ENCODE data around the gene THOP1. TPM values are rescaled to one million over a fixed set of nuclear protein-coding genes. Genes with fewer than 3 reads are reported as not detected.
A peak's percentile ranks its signal among the peaks of the same experiment; 100 is the strongest.

Gene THOP1
- total and polyA plus RNA-seq, 11 donors, result 36.8 to 114 (median 44.3) TPM

DNA sequence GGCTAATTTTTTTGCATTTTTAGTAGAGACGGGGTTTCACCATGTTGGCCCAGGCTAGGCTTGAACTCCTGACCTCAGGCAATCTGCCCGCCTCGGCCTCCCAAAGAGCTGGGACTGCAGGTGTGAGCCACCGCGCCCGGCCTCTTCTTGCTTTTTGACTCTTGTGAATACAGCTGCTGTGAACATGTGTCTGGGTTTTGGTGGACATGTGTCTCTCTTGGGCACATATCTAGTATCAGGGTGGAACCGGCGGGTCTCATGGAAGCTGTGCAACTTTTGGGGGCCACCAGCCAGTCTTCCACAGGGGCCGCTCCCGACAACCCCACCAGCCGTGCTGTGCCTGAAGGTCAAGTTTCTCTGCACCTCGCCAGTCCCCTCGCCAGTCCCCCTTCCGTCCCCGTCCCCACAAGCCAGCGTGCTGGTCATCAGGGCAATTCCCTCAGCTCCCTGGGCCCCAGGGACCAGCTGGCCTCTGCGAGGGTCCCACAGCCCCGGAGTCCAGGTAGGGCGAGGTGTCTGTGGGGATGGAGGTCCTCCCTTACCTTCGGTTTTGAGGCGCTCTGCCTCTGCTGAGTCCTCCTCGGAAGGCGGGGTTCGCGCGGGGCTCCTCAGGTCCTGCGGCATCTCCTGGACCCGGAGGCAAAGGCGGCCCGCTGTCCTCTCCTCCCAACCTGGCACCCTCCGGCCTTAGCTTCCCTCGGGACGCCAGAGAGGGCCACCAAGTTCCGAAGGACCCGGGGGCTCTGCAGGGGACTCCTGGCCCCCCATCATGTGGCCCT is 18.5 kb upstream of the THOP1 start:
- H3K27me3 ChIP-seq, result no peaks in the 10 kb centered on the region
- H3K27ac ChIP-seq, result no peak overlapping the region
- H3K4me1 ChIP-seq, result peaks cover 4 to 33% (median 25%) of the 10 kb centered on the region in 12 donors
- DNase-seq (peak in 1 of 5 donors; percentile 16), ATAC-seq (no peak)
- WGBS, 4 donors, result 93 to 96% (median 95%) methylated on average over 16 to 35 of the region's 35 CpGs
- no peaks in the 10 kb centered on the region for H3K9me3 ChIP-seq
- H3K4me3 ChIP-seq, result no peak overlapping the region
- no peak for TF ChIP-seq POLR2A (IDR thresholded peaks at IDR 0.05)
- TF ChIP-seq, protein P1, sequence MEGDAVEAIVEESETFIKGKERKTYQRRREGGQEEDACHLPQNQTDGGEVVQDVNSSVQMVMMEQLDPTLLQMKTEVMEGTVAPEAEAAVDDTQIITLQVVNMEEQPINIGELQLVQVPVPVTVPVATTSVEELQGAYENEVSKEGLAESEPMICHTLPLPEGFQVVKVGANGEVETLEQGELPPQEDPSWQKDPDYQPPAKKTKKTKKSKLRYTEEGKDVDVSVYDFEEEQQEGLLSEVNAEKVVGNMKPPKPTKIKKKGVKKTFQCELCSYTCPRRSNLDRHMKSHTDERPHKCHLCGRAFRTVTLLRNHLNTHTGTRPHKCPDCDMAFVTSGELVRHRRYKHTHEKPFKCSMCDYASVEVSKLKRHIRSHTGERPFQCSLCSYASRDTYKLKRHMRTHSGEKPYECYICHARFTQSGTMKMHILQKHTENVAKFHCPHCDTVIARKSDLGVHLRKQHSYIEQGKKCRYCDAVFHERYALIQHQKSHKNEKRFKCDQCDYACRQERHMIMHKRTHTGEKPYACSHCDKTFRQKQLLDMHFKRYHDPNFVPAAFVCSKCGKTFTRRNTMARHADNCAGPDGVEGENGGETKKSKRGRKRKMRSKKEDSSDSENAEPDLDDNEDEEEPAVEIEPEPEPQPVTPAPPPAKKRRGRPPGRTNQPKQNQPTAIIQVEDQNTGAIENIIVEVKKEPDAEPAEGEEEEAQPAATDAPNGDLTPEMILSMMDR (IDR thresholded peaks at IDR 0.05), result no peak
- intact Hi-C loops (cut with DNase I), result no loop called here
- peaks cover 3 to 71% (median 69%) of the 10 kb centered on the region in 9 donors for H3K36me3 ChIP-seq

DNA sequence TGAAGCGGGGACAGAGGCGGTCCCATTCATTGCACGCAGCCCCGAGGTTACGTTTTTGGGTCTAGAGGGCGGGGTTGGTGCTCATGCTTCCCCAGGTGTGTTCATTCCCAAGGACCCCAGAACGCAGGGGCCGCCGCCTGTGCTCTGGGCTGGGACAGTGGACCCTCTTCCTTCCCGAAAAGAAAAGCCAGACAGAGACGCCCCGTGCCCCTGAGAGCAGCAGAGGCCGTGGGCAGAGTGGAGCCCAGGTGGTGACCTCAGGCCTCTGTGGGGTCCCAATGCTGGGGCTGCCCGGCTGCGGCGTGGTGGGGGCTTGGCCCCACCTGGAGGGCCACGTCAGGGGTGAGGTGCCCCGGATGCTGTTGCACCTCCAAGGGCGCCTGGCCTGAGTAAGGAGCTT is 17.6 kb upstream of the THOP1 start:
- Histone ChIP-seq H3K27me3 (no peaks in the 10 kb centered on the region), H3K4me3 (no peak overlapping the region), H3K36me3 (peaks cover 3 to 62% (median 60%) of the 10 kb centered on the region in 9 donors), H3K27ac (no peak overlapping the region), H3K9me3 (no peaks in the 10 kb centered on the region), H3K4me1 (peaks cover 4 to 42% (median 33%) of the 10 kb centered on the region in 12 donors)
- WGBS, 4 donors, result 95 to 97% (median 95%) methylated on average over 12 to 19 of the region's 19 CpGs
- intact Hi-C loops (cut with DNase I), result no loop called here
- DNase-seq (no peak), ATAC-seq (no peak)
- no peak for TF ChIP-seq POLR2A (IDR thresholded peaks at IDR 0.05)
- TF ChIP-seq, protein P1 (IDR thresholded peaks at IDR 0.05), result no peak

DNA sequence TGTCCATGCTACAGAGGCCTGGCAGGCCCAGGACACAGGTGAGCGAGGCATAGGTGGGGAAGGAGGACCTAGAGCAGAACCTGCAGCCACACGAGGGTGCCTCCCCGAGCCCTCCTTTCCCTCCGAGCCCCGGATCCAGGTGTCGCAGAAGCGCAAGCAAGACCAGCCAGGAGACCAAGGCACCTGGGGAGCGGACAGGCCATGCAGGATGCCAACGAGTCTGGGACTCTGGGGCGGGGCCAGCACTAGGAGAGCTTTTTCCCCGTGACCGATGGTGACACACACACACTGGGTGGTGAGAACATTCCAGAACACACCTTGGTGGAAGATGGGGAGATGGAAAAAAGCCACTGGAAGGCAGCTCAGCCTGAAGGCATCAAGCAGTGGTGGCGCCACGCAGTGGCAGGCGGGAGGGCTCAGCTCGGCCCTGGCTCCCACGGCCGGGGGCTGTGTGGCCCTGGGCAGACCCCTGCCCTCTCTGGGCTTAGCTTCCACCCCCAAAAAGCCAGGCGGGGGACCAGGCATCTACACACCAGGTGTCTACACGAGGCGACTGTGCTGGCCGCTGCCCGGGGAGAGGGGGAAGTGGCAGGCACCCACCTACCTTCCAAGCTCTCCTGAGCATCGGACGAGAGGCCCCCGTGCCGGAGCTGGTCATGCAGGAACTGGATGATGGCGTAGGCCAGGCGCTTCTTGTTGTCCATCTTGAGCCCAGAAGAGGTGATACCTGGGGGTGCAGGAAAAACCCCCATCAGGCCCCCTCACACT is 16.8 kb upstream of the THOP1 start:
- no peak for TF ChIP-seq POLR2A (IDR thresholded peaks at IDR 0.05)
- TF ChIP-seq, protein P1 (IDR thresholded peaks at IDR 0.05), result no peak
- 92 to 93% (median 92%) methylated on average over 24 to 29 of the region's 29 CpGs for WGBS, 4 donors
- DNase-seq (no peak), ATAC-seq (no peak)
- intact Hi-C loops (cut with DNase I), result no loop called here
- Histone ChIP-seq H3K36me3 (peaks cover 3 to 53% (median 52%) of the 10 kb centered on the region in 9 donors), H3K9me3 (no peaks in the 10 kb centered on the region), H3K4me1 (peaks cover 4 to 42% (median 33%) of the 10 kb centered on the region in 12 donors), H3K27me3 (no peaks in the 10 kb centered on the region), H3K4me3 (no peak overlapping the region), H3K27ac (peak overlapping the region in 3 of 12 donors; percentile 55 to 93 (median 89))

DNA sequence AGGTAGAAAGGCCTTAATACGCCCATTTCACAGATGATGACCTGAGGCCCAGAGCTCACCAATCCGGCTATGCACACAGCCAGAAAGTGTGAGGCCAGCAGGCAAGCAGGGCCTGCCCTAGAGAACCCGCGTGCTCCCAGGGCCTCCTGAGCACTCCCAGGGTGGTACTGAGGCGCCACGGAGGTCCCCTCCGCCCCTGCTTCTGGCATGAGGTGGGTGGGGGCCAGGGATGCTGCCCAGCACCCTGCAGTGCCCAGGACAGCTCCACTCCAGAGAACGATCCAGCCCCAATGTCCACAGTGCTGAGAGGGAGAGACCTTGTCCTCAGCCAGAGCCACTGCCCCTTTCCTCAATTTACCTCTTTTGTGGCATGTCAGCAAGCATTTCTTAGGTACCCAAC is 16.1 kb upstream of the THOP1 start:
- peaks cover 3 to 47% (median 45%) of the 10 kb centered on the region in 9 donors for H3K36me3 ChIP-seq
- intact Hi-C loops (cut with DNase I), result no loop called here
- H3K27me3 ChIP-seq, result no peaks in the 10 kb centered on the region
- TF ChIP-seq, protein P1 (IDR thresholded peaks at IDR 0.05), result no peak
- TF ChIP-seq POLR2A (IDR thresholded peaks at IDR 0.05), result no peak
- DNase-seq (no peak), ATAC-seq (no peak)
- peak overlapping the region in 9 of 12 donors; percentile 27 to 94 (median 47) for H3K27ac ChIP-seq
- 72 to 93% (median 81%) methylated on average over 3 to 8 of the region's 8 CpGs for WGBS, 4 donors
- H3K4me1 ChIP-seq, result peaks cover 4 to 46% (median 37%) of the 10 kb centered on the region in 12 donors
- no peaks in the 10 kb centered on the region for H3K9me3 ChIP-seq
- H3K4me3 ChIP-seq, result no peak overlapping the region

All from heart left ventricle (tissue), 16 donors.